Mesenteric fat pad (tissue), 1 donor: ENCODE data around the gene SFXN5. TPM values are rescaled to one million over a fixed set of nuclear protein-coding genes. Genes with fewer than 3 reads are reported as not detected.
A peak's percentile ranks its signal among the peaks of the same experiment; 100 is the strongest.
"Not testable (repeated sequence)": the region's sequence is repeated elsewhere in the genome, so short reads cannot be mapped to it uniquely, and the experiment has no call there.

Experiments used
- DNase-seq: peaks from one replicate; pipeline ENCODE4 v3.0.0-alpha.2; 2020; ENCODE audit warnings: low spot score
- total RNA-seq: library from RNA; stranded (reverse); fragmentation: NEBNext Ultra II Directional; extraction: Animal tissue kit (Norgen Biotek cat#: 25700); gene quantifications from one replicate; pipeline ENCODE4 v1.2.1, GENCODE V29; 2021
- donor health status: DM: yes; HTN: yes; CAD: no.

The SFXN5 gene
- total RNA-seq, 1 donor from 2014 or later, result 11.7 TPM

- no peak for DNase-seq
Measured at GRCh38 chr2:73079636-73080035, 8.1 kb upstream of the SFXN5 start.

- DNase-seq, result no peak
Measured at GRCh38 chr2:73078457-73079411, 7.2 kb upstream of the SFXN5 start.

- DNase-seq, result no peak
Measured at GRCh38 chr2:73077424-73077795, 5.9 kb upstream of the SFXN5 start.

- DNase-seq, result no peak
Measured at GRCh38 chr2:73076701-73077423, 5.3 kb upstream of the SFXN5 start.

- DNase-seq, result no peak
Measured at GRCh38 chr2:73075477-73076373, 4.2 kb upstream of the SFXN5 start.

- DNase-seq, result no peak
Measured at GRCh38 chr2:73074110-73075069, 2.9 kb upstream of the SFXN5 start.

GRCh38 chr2:73072416-73072815, 904 bp upstream of the SFXN5 start:
- DNase-seq, result no peak

GRCh38 chr2:73072129-73072395, 550 bp upstream of the SFXN5 start:
- DNase-seq, result peak; percentile 88

- peak; percentile 91 for DNase-seq
Measured at GRCh38 chr2:73070643-73071359, 711 bp downstream of the SFXN5 start.

- DNase-seq, result peak; percentile 28
Measured at GRCh38 chr2:73069855-73070642, 1.5 kb downstream of the SFXN5 start.

- no peak for DNase-seq
Measured at GRCh38 chr2:73069041-73069854, 2.3 kb downstream of the SFXN5 start.

- DNase-seq, result no peak
Measured at GRCh38 chr2:73068147-73068546, 3.4 kb downstream of the SFXN5 start.

- DNase-seq, result no peak
Measured at GRCh38 chr2:73067043-73067442, 4.5 kb downstream of the SFXN5 start.

- DNase-seq, result not testable (repeated sequence)
Measured at GRCh38 chr2:73065070-73065469, 6.4 kb downstream of the SFXN5 start.

- no peak for DNase-seq
Measured at GRCh38 chr2:73063909-73064875, 7.3 kb downstream of the SFXN5 start.

- no peak for DNase-seq
Measured at GRCh38 chr2:73063472-73063871, 8.0 kb downstream of the SFXN5 start.

GRCh38 chr2:73059106-73059505, 12.4 kb downstream of the SFXN5 start:
- DNase-seq, result no peak
